ENCODE data around the gene WWOX.

Gene WWOX

GRCh38 chr16:78290395-78290794 is 190.9 kb downstream of the WWOX start:
- Histone ChIP-seq H3K36me3 (ENCODE audit: control insufficient read depth in 1 of 2, insufficient read depth in 2 of 2, low read length in 2 of 2) (no peaks in the 10 kb centered on the region), H3K4me2 (ENCODE audit: low read length) (no peak overlapping the region), H3K23ac (ENCODE audit: low read length) (no peak overlapping the region), H3K79me2 (ENCODE audit: control insufficient read depth, insufficient read depth, low read length, poor library complexity) (no peaks in the 10 kb centered on the region), H2BK12ac (ENCODE audit: low read length) (no peak overlapping the region), H3K4me3 (ENCODE audit: low read depth, low read length) (no peak overlapping the region), H3K79me1 (ENCODE audit: low read length) (peaks cover 2% of the 10 kb centered on the region), H4K8ac (ENCODE audit: low read depth, low read length) (no peak overlapping the region), H2BK120ac (ENCODE audit: insufficient read depth, low read length, poor library complexity) (no peak overlapping the region), H3K9ac (ENCODE audit: low read length) (no peak overlapping the region), H2AFZ (ENCODE audit: insufficient read depth, low read length, poor library complexity) (no peak overlapping the region), H3K14ac (ENCODE audit: low read length) (no peak overlapping the region), H3K27ac (ENCODE audit: low read depth, low read length) (no peak overlapping the region), H3K9me3 (ENCODE audit: insufficient read depth, low read depth, low read length) (no peaks in the 10 kb centered on the region), H3K18ac (ENCODE audit: low read length) (no peak overlapping the region), H3K4me1 (ENCODE audit: control insufficient read depth in 1 of 2, insufficient read depth in 2 of 2, low read length in 2 of 2) (peaks cover 8 to 12% of the 10 kb centered on the region in 2 experiments), H3K4ac (ENCODE audit: low read depth, low read length) (no peak overlapping the region), H2BK5ac (ENCODE audit: low read depth, low read length, poor library complexity) (no peak overlapping the region), H2AK5ac (ENCODE audit: low read length) (no peak overlapping the region), H3K27me3 (ENCODE audit: insufficient read depth, low read length) (no peaks in the 10 kb centered on the region), H4K91ac (ENCODE audit: low read depth, low read length) (no peak overlapping the region), H4K12ac (ENCODE audit: low read depth, low read length) (no peak overlapping the region)
- WGBS (ENCODE audit: extremely low coverage, insufficient coverage, insufficient read length): no CpG with 5 or more reads among the region's 6 CpGs
- no peak for DNase-seq

GRCh38 chr16:78290872-78291591 is 191.6 kb downstream of the WWOX start:
- Histone ChIP-seq H3K27ac (ENCODE audit: low read depth, low read length) (no peak overlapping the region), H2BK5ac (ENCODE audit: low read depth, low read length, poor library complexity) (no peak overlapping the region), H3K36me3 (ENCODE audit: control insufficient read depth in 1 of 2, insufficient read depth in 2 of 2, low read length in 2 of 2) (no peaks in the 10 kb centered on the region), H2AK5ac (ENCODE audit: low read length) (no peak overlapping the region), H3K14ac (ENCODE audit: low read length) (no peak overlapping the region), H3K79me1 (ENCODE audit: low read length) (peaks cover 2% of the 10 kb centered on the region), H3K4me3 (ENCODE audit: low read depth, low read length) (no peak overlapping the region), H3K79me2 (ENCODE audit: control insufficient read depth, insufficient read depth, low read length, poor library complexity) (no peaks in the 10 kb centered on the region), H3K9ac (ENCODE audit: low read length) (no peak overlapping the region), H4K12ac (ENCODE audit: low read depth, low read length) (no peak overlapping the region), H3K4me1 (ENCODE audit: control insufficient read depth in 1 of 2, insufficient read depth in 2 of 2, low read length in 2 of 2) (peaks cover 8 to 12% of the 10 kb centered on the region in 2 experiments), H3K4ac (ENCODE audit: low read depth, low read length) (no peak overlapping the region), H4K91ac (ENCODE audit: low read depth, low read length) (no peak overlapping the region), H3K9me3 (ENCODE audit: insufficient read depth, low read depth, low read length) (no peaks in the 10 kb centered on the region), H2BK120ac (ENCODE audit: insufficient read depth, low read length, poor library complexity) (no peak overlapping the region), H4K8ac (ENCODE audit: low read depth, low read length) (no peak overlapping the region), H3K18ac (ENCODE audit: low read length) (no peak overlapping the region), H3K23ac (ENCODE audit: low read length) (no peak overlapping the region), H3K4me2 (ENCODE audit: low read length) (no peak overlapping the region), H2BK12ac (ENCODE audit: low read length) (no peak overlapping the region), H3K27me3 (ENCODE audit: insufficient read depth, low read length) (no peaks in the 10 kb centered on the region), H2AFZ (ENCODE audit: insufficient read depth, low read length, poor library complexity) (no peak overlapping the region)
- no peak for DNase-seq
- WGBS (ENCODE audit: extremely low coverage, insufficient coverage, insufficient read length): no CpG with 5 or more reads among the region's 12 CpGs

GRCh38 chr16:78291604-78292003 is 192.2 kb downstream of the WWOX start:
- DNase-seq: no peak
- Histone ChIP-seq H3K36me3 (ENCODE audit: control insufficient read depth in 1 of 2, insufficient read depth in 2 of 2, low read length in 2 of 2) (no peaks in the 10 kb centered on the region), H4K12ac (ENCODE audit: low read depth, low read length) (no peak overlapping the region), H3K14ac (ENCODE audit: low read length) (no peak overlapping the region), H3K79me1 (ENCODE audit: low read length) (peaks cover 2% of the 10 kb centered on the region), H2AK5ac (ENCODE audit: low read length) (no peak overlapping the region), H2BK5ac (ENCODE audit: low read depth, low read length, poor library complexity) (no peak overlapping the region), H3K23ac (ENCODE audit: low read length) (no peak overlapping the region), H3K4me3 (ENCODE audit: low read depth, low read length) (no peak overlapping the region), H3K4me2 (ENCODE audit: low read length) (no peak overlapping the region), H2BK12ac (ENCODE audit: low read length) (no peak overlapping the region), H3K27ac (ENCODE audit: low read depth, low read length) (no peak overlapping the region), H3K79me2 (ENCODE audit: control insufficient read depth, insufficient read depth, low read length, poor library complexity) (no peaks in the 10 kb centered on the region), H2BK120ac (ENCODE audit: insufficient read depth, low read length, poor library complexity) (no peak overlapping the region), H3K18ac (ENCODE audit: low read length) (no peak overlapping the region), H4K8ac (ENCODE audit: low read depth, low read length) (no peak overlapping the region), H3K27me3 (ENCODE audit: insufficient read depth, low read length) (no peaks in the 10 kb centered on the region), H4K91ac (ENCODE audit: low read depth, low read length) (no peak overlapping the region), H3K4me1 (ENCODE audit: control insufficient read depth in 1 of 2, insufficient read depth in 2 of 2, low read length in 2 of 2) (peaks cover 8 to 12% of the 10 kb centered on the region in 2 experiments), H2AFZ (ENCODE audit: insufficient read depth, low read length, poor library complexity) (no peak overlapping the region), H3K4ac (ENCODE audit: low read depth, low read length) (no peak overlapping the region), H3K9me3 (ENCODE audit: insufficient read depth, low read depth, low read length) (no peaks in the 10 kb centered on the region), H3K9ac (ENCODE audit: low read length) (no peak overlapping the region)
- no CpG with 5 or more reads among the region's 5 CpGs for WGBS (ENCODE audit: extremely low coverage, insufficient coverage, insufficient read length)

- peak overlapping the region; percentile 60 for H2BK120ac ChIP-seq (ENCODE audit: insufficient read depth, low read length, poor library complexity)
- no peaks in the 10 kb centered on the region for H3K27me3 ChIP-seq (ENCODE audit: insufficient read depth, low read length)
- H3K4ac ChIP-seq (ENCODE audit: low read depth, low read length): no peak overlapping the region
- no CpG with 5 or more reads among the region's 4 CpGs for WGBS (ENCODE audit: extremely low coverage, insufficient coverage, insufficient read length)
- peak overlapping the region; percentile 63 for H2BK5ac ChIP-seq (ENCODE audit: low read depth, low read length, poor library complexity)
- H3K4me2 ChIP-seq (ENCODE audit: low read length): no peak overlapping the region
- no peaks in the 10 kb centered on the region for H3K79me2 ChIP-seq (ENCODE audit: control insufficient read depth, insufficient read depth, low read length, poor library complexity)
- no peak for DNase-seq
- peak overlapping the region; percentile 83 for H2AK5ac ChIP-seq (ENCODE audit: low read length)
- H3K79me1 ChIP-seq (ENCODE audit: low read length): peaks cover 2% of the 10 kb centered on the region
- no peak overlapping the region for H3K9ac ChIP-seq (ENCODE audit: low read length)
- H3K14ac ChIP-seq (ENCODE audit: low read length): no peak overlapping the region
- H2BK12ac ChIP-seq (ENCODE audit: low read length): peak overlapping the region; percentile 84
- H3K18ac ChIP-seq (ENCODE audit: low read length): no peak overlapping the region
- peak overlapping the region; percentile 27 for H3K27ac ChIP-seq (ENCODE audit: low read depth, low read length)
- peak overlapping the region; percentile 62 for H4K91ac ChIP-seq (ENCODE audit: low read depth, low read length)
- H4K12ac ChIP-seq (ENCODE audit: low read depth, low read length): no peak overlapping the region
- no peaks in the 10 kb centered on the region for H3K36me3 ChIP-seq (ENCODE audit: control insufficient read depth in 1 of 2, insufficient read depth in 2 of 2, low read length in 2 of 2)
- H3K4me1 ChIP-seq (ENCODE audit: control insufficient read depth in 1 of 2, insufficient read depth in 2 of 2, low read length in 2 of 2): peaks cover 8 to 12% of the 10 kb centered on the region in 2 experiments
- no peak overlapping the region for H4K8ac ChIP-seq (ENCODE audit: low read depth, low read length)
- H3K23ac ChIP-seq (ENCODE audit: low read length): no peak overlapping the region
- no peak overlapping the region for H2AFZ ChIP-seq (ENCODE audit: insufficient read depth, low read length, poor library complexity)
- no peaks in the 10 kb centered on the region for H3K9me3 ChIP-seq (ENCODE audit: insufficient read depth, low read depth, low read length)
- no peak overlapping the region for H3K4me3 ChIP-seq (ENCODE audit: low read depth, low read length)
These were observed 192.8 kb downstream of the WWOX start for GRCh38 chr16:78292086-78292843.
